ENCODE results near the gene ZSWIM5.
A peak's percentile ranks its signal among the peaks of the same experiment; 100 is the strongest.
"Not testable (repeated sequence)": the region's sequence is repeated elsewhere in the genome, so short reads cannot be mapped to it uniquely, and the experiment has no call there.

Gene ZSWIM5

GRCh38 chr1:45016090-45016697 lies 190.2 kb downstream of the ZSWIM5 start:
- no peak for DNase-seq

- no peak for DNase-seq
Measured at GRCh38 chr1:45015683-45016082, 190.7 kb downstream of the ZSWIM5 start.

- DNase-seq = peak; percentile 84
Measured at GRCh38 chr1:45014321-45015028, 191.9 kb downstream of the ZSWIM5 start.

- DNase-seq = no peak
Measured at GRCh38 chr1:45013551-45014209, 192.7 kb downstream of the ZSWIM5 start.

- DNase-seq = peak; percentile 74
Measured at GRCh38 chr1:45012639-45013278, 193.6 kb downstream of the ZSWIM5 start.

GRCh38 chr1:45011837-45012638 lies 194.4 kb downstream of the ZSWIM5 start, which contains the start of gene UROD:
Gene UROD, plus strand, starts transcription at chr1:45012254. Its CDS starts 12 bp downstream, at chr1:45012266.
- DNase-seq = peak; percentile 89

GRCh38 chr1:45010855-45011811 lies 195.3 kb downstream of the ZSWIM5 start, which contains the start of gene HECTD3:
Gene HECTD3, minus strand, starts transcription at chr1:45011324. Its CDS starts 67 bp downstream, at chr1:45011257.
- peak; percentile 85 for DNase-seq

GRCh38 chr1:45009956-45010854 lies 196.2 kb downstream of the ZSWIM5 start:
- DNase-seq = no peak

GRCh38 chr1:45009296-45009865 lies 197.0 kb downstream of the ZSWIM5 start:
- DNase-seq = no peak

GRCh38 chr1:45008516-45008915 lies 197.9 kb downstream of the ZSWIM5 start:
- no peak for DNase-seq

- no peak for DNase-seq
Measured at GRCh38 chr1:45008076-45008475, 198.3 kb downstream of the ZSWIM5 start.

- no peak for DNase-seq
Measured at GRCh38 chr1:45007311-45007710, 199.1 kb downstream of the ZSWIM5 start.

- no peak for DNase-seq
Measured at GRCh38 chr1:45005761-45006160, 200.6 kb downstream of the ZSWIM5 start.

- no peak for DNase-seq
Measured at GRCh38 chr1:45004281-45004920, 202.0 kb downstream of the ZSWIM5 start.

GRCh38 chr1:45003741-45004140 lies 202.7 kb downstream of the ZSWIM5 start:
- DNase-seq = no peak

GRCh38 chr1:45002650-45003645 lies 203.5 kb downstream of the ZSWIM5 start:
- no peak for DNase-seq

- DNase-seq = not testable (repeated sequence)
Measured at GRCh38 chr1:45001576-45001975, 204.8 kb downstream of the ZSWIM5 start.

- no peak for DNase-seq
Measured at GRCh38 chr1:45001011-45001481, 205.4 kb downstream of the ZSWIM5 start.
